ENCODE results near the gene RAD51B.

GRCh38 chr14:68741477-68741791, 921.9 kb downstream of the RAD51B start:
- TF ChIP-seq EZH2 (IDR thresholded peaks at IDR 0.05) (no peak), POLR2AphosphoS5 (IDR thresholded peaks at IDR 0.05; ENCODE audit: borderline replicate concordance, low read depth, low read length) (no peak), FOXP2 (optimal IDR thresholded peaks at IDR 0.05; ENCODE audit: control extremely low read depth, extremely low read length, insufficient read depth) (no peak)
